T-cell (primary cell): ENCODE measurements around the gene SHMT1. TPM values are rescaled to one million over a fixed set of nuclear protein-coding genes. Genes with fewer than 3 reads are reported as not detected.
"Not testable (repeated sequence)": the region's sequence is repeated elsewhere in the genome, so short reads cannot be mapped to it uniquely, and the experiment has no call there.

Source experiments
- ATAC-seq, 4 experiments: fragments of 200-7000 bp in 3 of 4; fragments of 150-1000 bp in 1 of 4; cut with Tn5 transposase; replicated peaks in 1 of 4; 1 replicate in 3 of 4; 2 replicates in 1 of 4; pipeline ENCODE4 v1.10.0; 2021; ENCODE audit warnings: moderate library complexity in 3 of 4, mild to moderate bottlenecking in 2 of 4, moderate number of reproducible peaks in 1 of 4
- CTCF ChIA-PET, 2 donors: fragments of 300-600 bp; sonication (Branson Sonifier 250); formaldehyde crosslinking; loops; one replicate each; lab custom pipeline; 2022; ENCODE audit warnings: antibody characterized with exemption in 2 of 2; lab: Charles Lee
- POLR2A ChIA-PET, 2 donors: fragments of 300-600 bp; sonication (Branson Sonifier 250); formaldehyde crosslinking; loops; one replicate each; lab custom pipeline; 2022; ENCODE audit warnings: antibody characterized with exemption in 2 of 2; lab: Charles Lee
- DNase-seq, 35 experiments: peaks; one replicate each; pipeline versions ENCODE4 v3.0.0 to v3.0.0-alpha.2; 2013 to 2023
- H3K27ac ChIP-seq: one replicate; pipeline ENCODE4 v1.5.1; 2013; ENCODE audit warnings: low read length
- H3K27me3 ChIP-seq, 2 experiments: replicated peaks in 1 of 2; 1 replicate in 1 of 2; 2 replicates in 1 of 2; pipeline versions ENCODE4 v1.6.1 to v1.7.0; 2013; ENCODE audit warnings: low read length in 1 of 2, mixed read lengths in 1 of 2; ENCODE audit not compliant: control insufficient read depth in 2 of 2, insufficient read depth in 2 of 2; ENCODE audit errors: extremely low read depth in 1 of 2
- H3K36me3 ChIP-seq, 2 donors: 1 replicate in 1 of 2; 2 replicates in 1 of 2; pipeline versions ENCODE4 v1.6.1 to v1.7.0; 2013; ENCODE audit warnings: low read length in 1 of 2; ENCODE audit not compliant: control insufficient read depth in 2 of 2, insufficient read depth in 1 of 2; ENCODE audit errors: extremely low read depth in 1 of 2
- H3K4me1 ChIP-seq, 2 experiments: 1 replicate in 1 of 2; 2 replicates in 1 of 2; pipeline versions ENCODE4 v1.6.1 to v1.7.0; 2013; ENCODE audit warnings: low read length in 2 of 2, mixed read lengths in 1 of 2; ENCODE audit not compliant: insufficient read depth in 2 of 2, control insufficient read depth in 1 of 2; ENCODE audit errors: extremely low read depth in 1 of 2
- H3K4me3 ChIP-seq, 2 donors: 1 replicate in 1 of 2; 2 replicates in 1 of 2; pipeline versions ENCODE4 v1.5.1 to v1.7.0; 2013; ENCODE audit warnings: mild to moderate bottlenecking in 2 of 2, low read length in 1 of 2, moderate library complexity in 1 of 2; ENCODE audit not compliant: control insufficient read depth in 1 of 2; ENCODE audit errors: extremely low read depth in 1 of 2
- H3K9me3 ChIP-seq: 2 replicates; pipeline ENCODE4 v1.7.0; 2013
- H3K27ac Mint-ChIP-seq, 2 donors: one replicate each; pipeline ENCODE4 v1.8.0; 2020 to 2021; ENCODE audit warnings: mild to moderate bottlenecking in 2 of 2, mixed read lengths in 2 of 2
- H3K27me3 Mint-ChIP-seq, 2 donors: one replicate each; pipeline ENCODE4 v1.8.0; 2021 to 2022; ENCODE audit warnings: mixed read lengths in 2 of 2
- H3K36me3 Mint-ChIP-seq: one replicate; pipeline ENCODE4 v1.8.0; 2021; ENCODE audit warnings: mixed read lengths
- H3K4me1 Mint-ChIP-seq, 3 donors: one replicate each; pipeline ENCODE4 v1.8.0; 2020 to 2022; ENCODE audit warnings: mixed read lengths in 3 of 3, mild to moderate bottlenecking in 1 of 3
- H3K4me3 Mint-ChIP-seq, 3 donors: one replicate each; pipeline ENCODE4 v1.8.0; 2020 to 2022; ENCODE audit warnings: mild to moderate bottlenecking in 3 of 3, mixed read lengths in 3 of 3, moderate library complexity in 3 of 3
- H3K9me3 Mint-ChIP-seq, 3 donors: one replicate each; pipeline ENCODE4 v1.8.0; 2020 to 2022; ENCODE audit warnings: mixed read lengths in 3 of 3
- WGBS: methylation state at CpG from one replicate; pipeline ENCODE4 v1.1.5; 2013; ENCODE audit warnings: missing lambda C conversion rate; ENCODE audit not compliant: insufficient coverage; 5-methylcytosine and 5-hydroxymethylcytosine counted together
- total RNA-seq, 35 experiments: library from RNA in 6 of 35; stranded (reverse) in 6 of 35; fragments of 120-200 nt in 1 of 35; gene quantifications; one replicate each; pipeline versions ENCODE4 v1.2.1 to v1.2.4 and lab custom pipeline; 2013 to 2026

The SHMT1 gene
- total RNA-seq, 5 donors from 2014 or later (not counting 1 experiment from before 2014, with no cell fraction given), result 8.3 to 14.7 (median 13.1) TPM

DNA sequence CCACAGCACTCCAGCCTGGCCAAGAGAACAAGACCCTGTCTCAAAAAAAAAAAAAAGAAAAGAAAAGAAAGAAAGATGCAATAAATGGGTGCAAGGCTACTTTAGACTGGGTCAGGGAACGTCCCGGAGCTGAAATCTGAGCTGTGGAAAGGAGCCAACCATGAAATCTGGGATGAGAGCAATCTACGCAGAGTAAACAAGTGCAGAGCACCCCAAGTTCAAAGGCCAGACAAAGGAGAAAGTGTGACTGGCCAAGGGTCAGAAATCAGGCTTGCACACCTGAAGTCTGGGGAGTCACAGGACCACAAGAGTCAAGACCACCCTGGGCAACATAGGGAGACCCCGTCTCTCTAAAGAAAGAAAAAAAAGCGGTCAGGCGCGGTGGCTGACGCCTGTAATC lies 2.8 kb downstream of the SHMT1 start:
- Histone ChIP-seq H3K36me3 (peaks cover 0 to 2% of the 10 kb centered on the region in 2 donors), H3K4me1 (peaks cover 3 to 22% of the 10 kb centered on the region in 2 experiments), H3K4me3 (no peak overlapping the region), H3K27me3 (no peaks in the 10 kb centered on the region), H3K9me3 (no peaks in the 10 kb centered on the region), H3K27ac (no peak overlapping the region)
- no peak overlapping the region for H3K27ac Mint-ChIP-seq
- H3K9me3 Mint-ChIP-seq, result no peaks in the 10 kb centered on the region
- H3K36me3 Mint-ChIP-seq, result peaks cover 2% of the 10 kb centered on the region
- POLR2A ChIA-PET, result no interaction called here
- H3K4me3 Mint-ChIP-seq, result no peak overlapping the region
- no peak for DNase-seq
- CTCF ChIA-PET, result no interaction called here
- H3K4me1 Mint-ChIP-seq, result peaks cover 10 to 15% (median 15%) of the 10 kb centered on the region in 3 donors
- 82% methylated on average over 3 of the region's 8 CpGs for WGBS
- ATAC-seq, result no peak
- no peaks in the 10 kb centered on the region for H3K27me3 Mint-ChIP-seq

DNA sequence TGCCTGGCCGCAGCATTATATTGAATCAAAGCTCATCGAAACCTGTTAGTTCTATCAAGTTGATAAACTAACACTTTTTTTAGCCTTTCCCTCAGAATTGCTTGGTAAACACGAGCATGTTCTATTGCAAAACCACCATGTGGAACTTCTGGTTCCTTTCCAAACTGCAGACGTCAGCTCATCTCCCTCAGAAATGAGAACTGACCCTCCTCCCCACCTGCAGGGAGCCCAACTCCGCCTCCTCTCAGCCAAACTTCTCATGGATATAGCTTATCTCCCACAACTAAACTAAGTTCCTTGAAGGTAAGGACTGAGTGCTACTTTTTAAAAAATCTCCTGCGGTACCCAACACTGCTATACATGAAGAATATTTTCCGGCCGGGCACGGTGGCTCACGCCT lies 6.7 kb downstream of the SHMT1 start:
- no peaks in the 10 kb centered on the region for H3K4me1 Mint-ChIP-seq
- CTCF ChIA-PET, result no interaction called here

DNA sequence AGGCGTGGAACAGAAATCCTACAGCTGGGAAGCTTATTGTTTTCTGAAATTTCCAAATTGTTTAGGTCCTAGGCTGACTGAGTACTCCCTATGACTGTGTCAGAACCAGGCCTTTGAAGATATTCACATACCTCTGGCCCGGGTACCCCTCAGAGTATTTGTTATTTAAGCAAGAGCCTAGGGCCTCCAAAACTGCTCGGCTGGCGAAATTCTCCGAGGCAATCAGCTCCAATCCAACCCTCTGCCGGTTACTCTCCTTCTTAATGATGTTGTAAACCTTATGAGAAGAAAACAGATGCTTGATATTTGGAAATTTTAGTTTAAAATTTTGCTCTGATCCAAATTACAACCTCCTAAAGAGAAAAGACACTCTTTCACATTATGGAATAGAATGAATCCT lies 9.8 kb downstream of the SHMT1 start:
- H3K9me3 Mint-ChIP-seq, result no peaks in the 10 kb centered on the region
- H3K27me3 ChIP-seq, result no peaks in the 10 kb centered on the region
- no peak for DNase-seq
- ATAC-seq, result no peak
- H3K4me1 Mint-ChIP-seq, result no peaks in the 10 kb centered on the region
- no peak overlapping the region for H3K4me3 ChIP-seq
- ChIA-PET POLR2A (no interaction called here), CTCF (no interaction called here)
- no peak overlapping the region for H3K27ac Mint-ChIP-seq
- no peaks in the 10 kb centered on the region for H3K9me3 ChIP-seq
- no peaks in the 10 kb centered on the region for H3K27me3 Mint-ChIP-seq
- 100% methylated on average over 1 of the region's 6 CpGs for WGBS
- H3K4me3 Mint-ChIP-seq, result no peak overlapping the region
- H3K27ac ChIP-seq, result no peak overlapping the region
- peaks cover 16% of the 10 kb centered on the region for H3K36me3 Mint-ChIP-seq
- peaks cover 2 to 30% of the 10 kb centered on the region in 2 donors for H3K36me3 ChIP-seq
- no peaks in the 10 kb centered on the region for H3K4me1 ChIP-seq

More for the DNA sequence above, 6.7 kb downstream of the SHMT1 start:
- DNase-seq, result no peak
- Histone ChIP-seq H3K27me3 (no peaks in the 10 kb centered on the region), H3K4me1 (no peaks in the 10 kb centered on the region), H3K27ac (no peak overlapping the region), H3K9me3 (no peaks in the 10 kb centered on the region), H3K36me3 (peaks cover 2 to 22% of the 10 kb centered on the region in 2 donors), H3K4me3 (no peak overlapping the region)
- Mint-ChIP-seq H3K27me3 (no peaks in the 10 kb centered on the region), H3K4me3 (no peak overlapping the region), H3K36me3 (peaks cover 14% of the 10 kb centered on the region), H3K27ac (no peak overlapping the region), H3K9me3 (no peaks in the 10 kb centered on the region)
- ATAC-seq, result no peak
- 93% methylated on average over 9 of the region's 10 CpGs for WGBS
- POLR2A ChIA-PET, result no interaction called here

DNA sequence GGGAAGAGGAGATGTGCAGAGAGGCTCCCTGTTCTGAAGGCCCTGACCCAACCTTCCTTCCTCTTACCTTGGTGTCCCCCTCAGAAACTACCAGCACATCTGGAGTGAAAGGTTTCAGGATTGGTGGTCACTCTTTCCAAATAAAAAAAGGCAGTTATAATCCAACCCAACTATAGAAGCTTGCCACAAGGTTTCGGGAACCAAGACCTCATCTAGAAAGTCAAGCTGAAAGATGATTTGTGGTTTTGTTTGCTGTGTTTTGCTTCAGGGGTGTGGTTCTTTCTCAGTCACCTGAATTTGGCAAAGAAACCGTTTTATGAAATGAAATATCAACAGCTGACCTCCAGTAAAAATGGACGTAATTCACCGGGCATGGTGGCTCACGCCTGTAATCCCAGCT lies 19.3 kb downstream of the SHMT1 start:
- POLR2A ChIA-PET, result no interaction called here
- Mint-ChIP-seq H3K27ac (no peak overlapping the region), H3K36me3 (peaks cover 34% of the 10 kb centered on the region), H3K27me3 (no peaks in the 10 kb centered on the region), H3K4me1 (no peaks in the 10 kb centered on the region), H3K4me3 (no peak overlapping the region), H3K9me3 (no peaks in the 10 kb centered on the region)
- peaks cover 6 to 45% of the 10 kb centered on the region in 2 donors for H3K36me3 ChIP-seq
- H3K4me3 ChIP-seq, result no peak overlapping the region
- DNase-seq (no peak), ATAC-seq (no peak)
- WGBS, result no CpG with 5 or more reads among the region's 5 CpGs
- CTCF ChIA-PET, result no interaction called here
- H3K4me1 ChIP-seq, result no peaks in the 10 kb centered on the region
- H3K27ac ChIP-seq, result no peak overlapping the region
- H3K27me3 ChIP-seq, result no peaks in the 10 kb centered on the region
- H3K9me3 ChIP-seq, result no peaks in the 10 kb centered on the region

DNA sequence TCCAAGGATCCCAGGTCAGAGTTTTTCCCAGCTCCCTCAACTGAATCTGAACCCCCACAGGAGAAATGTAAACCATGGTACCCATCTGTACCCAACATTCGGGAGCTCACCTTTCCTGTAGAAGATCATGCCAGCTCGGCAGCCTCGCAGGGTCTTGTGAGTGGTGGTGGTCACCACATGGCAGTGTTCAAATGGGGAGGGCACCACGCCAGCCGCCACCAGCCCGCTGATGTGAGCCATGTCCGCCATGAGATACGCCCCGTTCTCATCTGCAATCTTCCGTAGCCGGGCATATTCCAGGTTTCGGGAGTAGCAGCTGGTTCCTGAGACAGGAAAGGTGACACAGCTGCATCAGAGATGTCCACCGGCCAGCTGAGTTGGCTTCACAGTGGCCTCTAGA lies 23.4 kb downstream of the SHMT1 start:
- no peak overlapping the region for H3K27ac Mint-ChIP-seq
- H3K27me3 Mint-ChIP-seq, result no peaks in the 10 kb centered on the region
- DNase-seq (no peak), ATAC-seq (no peak)
- ChIA-PET CTCF (no interaction called here), POLR2A (interaction anchor here in 1 of 2 donors (0.5 kb wide), 1 partner anchor 21 kb away, joined by 5 read pairs; no protein-coding TSS in a partner anchor)
- no peaks in the 10 kb centered on the region for H3K4me1 Mint-ChIP-seq
- H3K9me3 ChIP-seq, result no peaks in the 10 kb centered on the region
- 100% methylated on average over 9 of the region's 13 CpGs for WGBS
- H3K36me3 ChIP-seq, result peaks cover 5 to 33% of the 10 kb centered on the region in 2 donors
- no peaks in the 10 kb centered on the region for H3K9me3 Mint-ChIP-seq
- no peaks in the 10 kb centered on the region for H3K27me3 ChIP-seq
- peaks cover 29% of the 10 kb centered on the region for H3K36me3 Mint-ChIP-seq
- H3K27ac ChIP-seq, result no peak overlapping the region
- H3K4me1 ChIP-seq, result no peaks in the 10 kb centered on the region
- H3K4me3 Mint-ChIP-seq, result no peak overlapping the region
- H3K4me3 ChIP-seq, result no peak overlapping the region

DNA sequence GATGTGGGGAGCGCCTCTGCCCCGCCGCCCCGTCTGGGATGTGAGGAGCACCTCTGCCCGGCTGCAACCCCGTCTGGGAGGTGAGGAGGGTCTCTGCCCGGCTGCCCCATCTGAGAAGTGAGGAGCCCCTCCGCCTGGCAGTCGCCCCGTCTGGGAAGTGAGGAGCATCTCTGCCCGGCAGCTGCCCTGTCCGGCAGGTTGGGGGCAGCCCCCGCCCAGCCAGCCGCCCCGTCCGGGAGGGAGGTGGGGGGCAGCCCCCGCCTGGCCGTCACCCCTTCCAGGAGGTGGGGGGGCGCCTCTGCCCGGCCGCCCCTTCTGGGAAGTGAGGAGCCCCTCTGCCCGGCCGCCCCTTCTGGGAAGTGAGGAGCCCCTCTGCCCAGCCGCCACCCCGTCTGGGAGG lies 25.2 kb downstream of the SHMT1 start:
- H3K27ac ChIP-seq, H3K27ac Mint-ChIP-seq, H3K4me3 ChIP-seq, H3K4me1 Mint-ChIP-seq, H3K9me3 Mint-ChIP-seq, CTCF ChIA-PET, DNase-seq, H3K27me3 Mint-ChIP-seq, ATAC-seq, POLR2A ChIA-PET, H3K4me3 Mint-ChIP-seq, H3K9me3 ChIP-seq, H3K4me1 ChIP-seq, H3K27me3 ChIP-seq: not testable (repeated sequence)
- peaks cover 5 to 34% of the 10 kb centered on the region in 2 donors for H3K36me3 ChIP-seq
- H3K36me3 Mint-ChIP-seq, result peaks cover 29% of the 10 kb centered on the region
- 100% methylated on average over 2 of the region's 25 CpGs for WGBS
